Vagina (tissue), 2 donors: ENCODE data around the gene CDH26.

Experiments used
- POLR2A ChIP-seq, 2 donors: fragments of 450-650 bp; IDR thresholded peaks; one replicate each; pipeline ENCODE4 v1.6.1; 2017; ENCODE audit warnings: antibody characterized with exemption in 2 of 2, mild to moderate bottlenecking in 2 of 2, moderate library complexity in 2 of 2
- POLR2AphosphoS5 ChIP-seq, 2 donors: sonication (generic); formaldehyde crosslinking; IDR thresholded peaks; one replicate each; pipeline ENCODE4 v1.9.0; 2017; ENCODE audit warnings: antibody characterized with exemption in 2 of 2, mild to moderate bottlenecking in 2 of 2, low read depth in 1 of 2; ENCODE audit not compliant: insufficient read depth in 1 of 2
- TF ChIP-seq, protein P1 (sequence below), 3 experiments: fragments of 450-650 bp in 2 of 3; fragments of 200-600 bp in 1 of 3; sonication (generic) in 1 of 3; IDR thresholded peaks; one replicate each; pipeline ENCODE4 v1.5.1; 2017 to 2019; ENCODE audit warnings: antibody characterized with exemption in 3 of 3, mild to moderate bottlenecking in 2 of 3, moderate library complexity in 2 of 3

GRCh38 chr20:60046436-60046835, 88.2 kb downstream of the CDH26 start:
- TF ChIP-seq, protein P1, sequence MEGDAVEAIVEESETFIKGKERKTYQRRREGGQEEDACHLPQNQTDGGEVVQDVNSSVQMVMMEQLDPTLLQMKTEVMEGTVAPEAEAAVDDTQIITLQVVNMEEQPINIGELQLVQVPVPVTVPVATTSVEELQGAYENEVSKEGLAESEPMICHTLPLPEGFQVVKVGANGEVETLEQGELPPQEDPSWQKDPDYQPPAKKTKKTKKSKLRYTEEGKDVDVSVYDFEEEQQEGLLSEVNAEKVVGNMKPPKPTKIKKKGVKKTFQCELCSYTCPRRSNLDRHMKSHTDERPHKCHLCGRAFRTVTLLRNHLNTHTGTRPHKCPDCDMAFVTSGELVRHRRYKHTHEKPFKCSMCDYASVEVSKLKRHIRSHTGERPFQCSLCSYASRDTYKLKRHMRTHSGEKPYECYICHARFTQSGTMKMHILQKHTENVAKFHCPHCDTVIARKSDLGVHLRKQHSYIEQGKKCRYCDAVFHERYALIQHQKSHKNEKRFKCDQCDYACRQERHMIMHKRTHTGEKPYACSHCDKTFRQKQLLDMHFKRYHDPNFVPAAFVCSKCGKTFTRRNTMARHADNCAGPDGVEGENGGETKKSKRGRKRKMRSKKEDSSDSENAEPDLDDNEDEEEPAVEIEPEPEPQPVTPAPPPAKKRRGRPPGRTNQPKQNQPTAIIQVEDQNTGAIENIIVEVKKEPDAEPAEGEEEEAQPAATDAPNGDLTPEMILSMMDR (IDR thresholded peaks at IDR 0.05): no peak
- no peak for TF ChIP-seq POLR2AphosphoS5 (IDR thresholded peaks at IDR 0.05; ENCODE audit: insufficient read depth in 1 of 2, low read depth in 1 of 2)
- TF ChIP-seq POLR2A (IDR thresholded peaks at IDR 0.05): no peak
